Esophagus muscularis mucosa (tissue), 4 donors: Measurements from ENCODE around the gene MAP3K7. TPM values are rescaled to one million over a fixed set of nuclear protein-coding genes. Genes with fewer than 3 reads are reported as not detected.

Experiments used
- DNase-seq: peaks from one replicate; pipeline ENCODE4 v3.0.0-alpha.2; 2017; ENCODE audit errors: extremely low spot score
- H3K27ac ChIP-seq, 4 donors: fragments of 200-600 bp; sonication (generic); replicated peaks in 1 of 4; 1 replicate in 3 of 4; 2 replicates in 1 of 4; pipeline ENCODE4 v1.5.1; 2016 to 2019; ENCODE audit warnings: mild to moderate bottlenecking in 1 of 4
- H3K27me3 ChIP-seq, 4 donors: fragments of 200-600 bp; sonication (generic); one replicate each; pipeline versions ENCODE4 v1.5.1 to v1.6.0; 2016 to 2019
- H3K36me3 ChIP-seq, 4 donors: fragments of 200-600 bp; sonication (generic); one replicate each; pipeline ENCODE4 v1.5.1; 2016 to 2019
- H3K4me1 ChIP-seq, 4 donors: fragments of 200-600 bp; sonication (generic); one replicate each; pipeline ENCODE4 v1.5.1; 2016 to 2019
- H3K4me3 ChIP-seq, 4 donors: fragments of 200-600 bp; sonication (generic); 1 replicate in 2 of 4; 2 replicates in 2 of 4; pipeline ENCODE4 v1.5.1; 2016 to 2019; ENCODE audit warnings: mild to moderate bottlenecking in 4 of 4, moderate library complexity in 1 of 4
- H3K9me3 ChIP-seq, 4 donors: fragments of 200-600 bp; sonication (generic); 1 replicate in 3 of 4; 2 replicates in 1 of 4; pipeline ENCODE4 v1.5.1; 2016 to 2019
- CTCF ChIP-seq, 3 experiments: fragments of 200-600 bp in 2 of 3; fragments of 450-650 bp in 1 of 3; sonication (generic) in 2 of 3; IDR thresholded peaks; one replicate each; pipeline ENCODE4 v1.5.1; 2017 to 2019; ENCODE audit warnings: antibody characterized with exemption in 3 of 3, mild to moderate bottlenecking in 2 of 3, moderate library complexity in 1 of 3
- EP300 ChIP-seq: sonication (generic); formaldehyde crosslinking; IDR thresholded peaks from one replicate; pipeline ENCODE4 v1.6.1; 2017; ENCODE audit warnings: antibody characterized with exemption
- POLR2A ChIP-seq: fragments of 450-650 bp; IDR thresholded peaks from one replicate; pipeline ENCODE4 v1.6.1; 2017; ENCODE audit warnings: antibody characterized with exemption, moderate library complexity, mild to moderate bottlenecking, low read depth
- POLR2AphosphoS5 ChIP-seq, 2 donors: sonication (generic); formaldehyde crosslinking; IDR thresholded peaks; one replicate each; pipeline ENCODE4 v1.6.1; 2017; ENCODE audit warnings: antibody characterized with exemption in 2 of 2
- WGBS: methylation state at CpG from one replicate; pipeline ENCODE4 v1.1.5; 2018; 5-methylcytosine and 5-hydroxymethylcytosine counted together
- intact Hi-C: fragments of 100-400 bp; cut with DNase I; formaldehyde crosslinking; loops from one replicate; pipeline ENCODE4 v1.15.1; 2023
- total RNA-seq, 4 donors: library from RNA; depleted of rRNA; stranded (reverse); fragments of >200 nt; gene quantifications; one replicate each; pipeline versions ENCODE4 v1.1.0 to v1.2.1, GENCODE V29; 2016

The MAP3K7 gene
- total RNA-seq, 4 donors from 2014 or later, result 17.0 to 19.7 (median 18.2) TPM

- 84% methylated on average over 8 of the region's 8 CpGs for WGBS
- TF ChIP-seq EP300 (no peak), POLR2A (no peak), POLR2AphosphoS5 (IDR thresholded peaks at IDR 0.05) (no peak), CTCF (IDR thresholded peaks at IDR 0.05) (no peak)
- intact Hi-C loops, result no loop called here
- H3K36me3 ChIP-seq, result no peaks in the 10 kb centered on the region
- H3K27ac ChIP-seq, result no peak overlapping the region
- H3K4me3 ChIP-seq, result no peak overlapping the region
- H3K9me3 ChIP-seq, result no peaks in the 10 kb centered on the region
- DNase-seq, result peak; percentile 85
- no peaks in the 10 kb centered on the region for H3K27me3 ChIP-seq
- H3K4me1 ChIP-seq, result peaks cover 4 to 8% (median 6%) of the 10 kb centered on the region in 4 donors
These were observed 103.6 kb downstream of the MAP3K7 start for GRCh38 chr6:90483116-90483839.

- no peaks in the 10 kb centered on the region for H3K27me3 ChIP-seq
- no peaks in the 10 kb centered on the region for H3K9me3 ChIP-seq
- no peak for TF ChIP-seq CTCF (IDR thresholded peaks at IDR 0.05)
- no peak for TF ChIP-seq POLR2A
- no peak for TF ChIP-seq EP300
- no peak for TF ChIP-seq POLR2AphosphoS5 (IDR thresholded peaks at IDR 0.05)
- 96% methylated on average over 4 of the region's 4 CpGs for WGBS
- no peak for DNase-seq
- no peak overlapping the region for H3K4me3 ChIP-seq
- intact Hi-C loops, result no loop called here
- no peak overlapping the region for H3K27ac ChIP-seq
- no peaks in the 10 kb centered on the region for H3K36me3 ChIP-seq
- H3K4me1 ChIP-seq, result peaks cover 4 to 8% (median 6%) of the 10 kb centered on the region in 4 donors
These were observed 106.2 kb downstream of the MAP3K7 start for GRCh38 chr6:90480666-90481065.

- TF ChIP-seq CTCF (IDR thresholded peaks at IDR 0.05) (peak in 1 of 3 experiments; percentile 0), EP300 (no peak)
- no peaks in the 10 kb centered on the region for H3K9me3 ChIP-seq
- intact Hi-C loops, result loop anchor here (1.0 to 5.0 kb wide), 4 partner anchors 87 to 539 kb away; partner anchors contain the start of gene BACH2
- H3K36me3 ChIP-seq, result no peaks in the 10 kb centered on the region
- DNase-seq, result no peak
- no peak overlapping the region for H3K4me3 ChIP-seq
- H3K27ac ChIP-seq, result no peak overlapping the region
- H3K4me1 ChIP-seq, result peaks cover 5 to 10% (median 8%) of the 10 kb centered on the region in 4 donors
- 90% methylated on average over 1 of the region's 1 CpG for WGBS
- H3K27me3 ChIP-seq, result no peaks in the 10 kb centered on the region
These were observed 107.3 kb downstream of the MAP3K7 start for GRCh38 chr6:90479603-90479926.

GRCh38 chr6:90478789-90479602 is 107.9 kb downstream of the MAP3K7 start:
- Histone ChIP-seq H3K36me3 (no peaks in the 10 kb centered on the region), H3K27ac (peak overlapping the region in 1 of 4 donors; percentile 10), H3K27me3 (no peaks in the 10 kb centered on the region), H3K4me1 (peaks cover 5 to 10% (median 8%) of the 10 kb centered on the region in 4 donors), H3K4me3 (no peak overlapping the region), H3K9me3 (no peaks in the 10 kb centered on the region)
- peak; percentile 96 for DNase-seq
- TF ChIP-seq CTCF (IDR thresholded peaks at IDR 0.05) (peak; percentile 88 to 93 (median 93)), EP300 (no peak), POLR2AphosphoS5 (IDR thresholded peaks at IDR 0.05) (peak; percentile 53 to 78), POLR2A (no peak)
- WGBS, result 39% methylated on average over 15 of the region's 15 CpGs
- intact Hi-C loops, result loop anchor here (1.0 to 5.0 kb wide), 4 partner anchors 87 to 539 kb away; partner anchors contain the start of gene BACH2
